ENCODE data around the gene SRMS. TPM values are rescaled to one million over a fixed set of nuclear protein-coding genes. Genes with fewer than 3 reads are reported as not detected.

SRMS gene
- total RNA-seq, 4 donors from 2014 or later, result not detected

GRCh38 chr20:63585616-63586565, 38.3 kb upstream of the SRMS start:
- no peak for TF ChIP-seq CTCF (IDR thresholded peaks at IDR 0.05; ENCODE audit: low read depth)

- no peak for TF ChIP-seq CTCF (IDR thresholded peaks at IDR 0.05; ENCODE audit: low read depth)
Observed at GRCh38 chr20:63582382-63583063, 35.0 kb upstream of the SRMS start.

GRCh38 chr20:63580796-63581461, 33.4 kb upstream of the SRMS start:
- TF ChIP-seq CTCF (IDR thresholded peaks at IDR 0.05; ENCODE audit: low read depth), result no peak

- no peak for TF ChIP-seq CTCF (IDR thresholded peaks at IDR 0.05; ENCODE audit: low read depth)
Observed at GRCh38 chr20:63579017-63579694, 31.6 kb upstream of the SRMS start.

- no peak for TF ChIP-seq CTCF (IDR thresholded peaks at IDR 0.05; ENCODE audit: low read depth)
Observed at GRCh38 chr20:63578224-63579016, 30.9 kb upstream of the SRMS start.

- no peak for TF ChIP-seq CTCF (IDR thresholded peaks at IDR 0.05; ENCODE audit: low read depth)
Observed at GRCh38 chr20:63577317-63577894, 29.9 kb upstream of the SRMS start.
